GM21529 (cell line): Measurements from ENCODE around the gene RGS19.

Source experiments
- ATAC-seq: cut with Tn5 transposase; IDR thresholded peaks from one replicate; pipeline ENCODE4 v1.9.1; 2021; ENCODE audit not compliant: unreplicated experiment

Gene RGS19

DNA sequence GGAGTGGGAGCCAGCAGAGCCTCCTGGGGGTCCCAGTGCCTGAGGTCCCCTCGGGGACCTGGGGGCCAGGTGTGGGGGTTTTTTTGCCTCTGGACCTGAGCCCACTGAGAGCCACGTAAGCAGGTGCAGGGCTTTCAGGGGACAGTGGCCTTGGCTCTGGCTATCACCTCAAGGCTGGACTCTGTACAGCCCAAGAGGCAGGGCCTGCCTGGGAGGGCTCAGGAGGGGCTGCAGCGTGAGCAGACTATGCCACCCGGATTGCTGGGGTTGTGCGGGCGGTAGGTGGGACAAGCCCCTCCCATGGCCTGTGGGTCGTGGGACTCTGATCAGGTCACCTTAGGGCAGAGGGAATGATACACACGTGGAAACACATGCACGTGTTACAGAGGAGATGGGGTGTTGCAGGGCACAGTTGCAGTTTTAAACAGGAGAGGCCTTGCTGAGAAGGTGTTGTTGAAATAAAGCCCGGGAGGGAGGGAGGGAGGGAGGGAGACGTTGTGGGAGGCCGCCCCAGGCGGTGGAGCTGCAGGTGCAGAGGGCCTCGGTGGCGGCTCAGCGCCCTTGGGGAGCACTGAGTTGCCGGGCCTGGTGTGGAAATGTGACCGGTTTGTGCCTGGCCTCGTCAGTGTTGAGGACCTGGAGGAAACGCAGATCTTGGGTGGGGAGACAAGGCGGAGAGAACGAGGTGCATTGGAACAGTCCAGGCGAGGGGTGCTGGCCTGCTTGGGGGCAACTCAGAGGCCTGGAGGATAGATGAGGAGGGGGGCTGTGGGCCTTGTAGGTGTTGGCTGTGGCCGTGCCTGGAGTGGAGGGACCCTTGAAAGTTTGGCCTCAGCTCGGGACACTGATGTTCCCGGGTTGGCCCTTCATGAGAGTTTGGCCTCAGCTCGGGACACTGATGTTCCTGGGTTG is 14.0 kb downstream of the RGS19 start:
- no peak for ATAC-seq

DNA sequence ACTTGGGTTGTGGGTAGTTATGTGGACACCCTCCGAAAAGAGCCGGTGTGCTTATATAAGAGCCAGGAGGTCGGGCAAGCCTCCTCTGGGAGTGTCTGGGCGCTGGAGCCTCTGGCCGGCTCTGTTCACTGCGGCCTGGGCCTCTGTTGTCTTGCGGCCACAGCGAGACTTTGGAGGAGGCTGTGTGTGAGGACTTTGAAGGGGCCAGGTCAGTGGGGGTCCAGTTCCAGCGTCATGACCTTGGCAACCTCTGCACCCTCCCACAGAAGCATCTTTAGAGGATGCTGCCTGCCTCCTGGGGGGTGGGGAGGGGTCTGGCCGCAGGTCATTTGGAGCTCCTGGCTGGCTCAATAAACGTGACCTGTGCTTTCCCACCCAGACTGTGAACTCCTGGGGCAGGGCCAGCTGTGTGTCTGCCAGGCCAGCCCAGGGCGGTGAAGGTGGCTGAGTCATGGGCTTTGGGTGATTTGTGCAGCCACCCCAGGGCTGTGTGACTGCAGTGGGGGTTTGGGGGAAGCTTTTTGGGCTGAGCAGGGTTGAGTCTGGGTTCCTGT is 15.1 kb downstream of the RGS19 start:
- no peak for ATAC-seq

DNA sequence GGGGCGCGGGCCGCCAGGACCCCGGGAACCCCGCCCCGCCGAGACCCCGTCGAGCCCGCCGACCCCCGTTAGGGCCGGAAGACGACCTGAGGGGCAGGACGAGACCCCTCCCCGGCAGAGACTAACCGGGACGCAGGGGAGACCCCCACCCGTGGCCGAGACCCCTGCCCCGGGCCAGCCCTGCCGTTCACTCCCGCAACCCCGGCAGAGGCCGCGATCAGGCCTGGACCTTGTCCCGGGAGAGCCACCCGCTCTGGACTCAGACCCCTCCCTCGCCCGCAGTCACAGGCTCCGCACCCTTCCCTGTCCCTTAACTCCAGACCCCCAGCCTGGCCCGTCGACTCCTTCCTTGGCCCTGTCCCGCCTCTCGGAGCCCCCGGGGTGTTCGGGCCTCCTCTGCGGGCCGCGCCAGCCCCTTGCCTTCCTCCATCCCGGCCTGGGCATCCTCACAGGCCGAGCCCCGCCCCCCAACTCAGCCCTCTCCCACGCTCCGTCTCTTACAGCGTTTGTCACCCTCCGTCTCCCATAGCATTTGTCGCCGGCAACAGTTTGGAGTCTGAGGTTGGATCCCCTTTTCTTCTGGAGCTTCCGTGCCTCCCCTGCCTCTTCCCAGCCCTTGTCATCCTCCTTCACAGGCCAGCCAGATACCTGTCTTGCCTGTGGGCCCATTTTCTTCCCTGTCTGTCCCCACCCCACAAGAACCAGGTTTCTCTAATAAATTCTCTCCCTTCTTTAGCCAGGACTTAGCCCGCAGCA is 15.8 kb downstream of the RGS19 start:
- ATAC-seq, result no peak

GRCh38 chr20:64062596-64063388 is 16.5 kb downstream of the RGS19 start, which contains the start of gene TCEA2:
Gene TCEA2, plus strand, starts transcription at chr20:64063198. Its CDS starts 115 bp downstream, at chr20:64063313.
- ATAC-seq, result peak; percentile 79

DNA sequence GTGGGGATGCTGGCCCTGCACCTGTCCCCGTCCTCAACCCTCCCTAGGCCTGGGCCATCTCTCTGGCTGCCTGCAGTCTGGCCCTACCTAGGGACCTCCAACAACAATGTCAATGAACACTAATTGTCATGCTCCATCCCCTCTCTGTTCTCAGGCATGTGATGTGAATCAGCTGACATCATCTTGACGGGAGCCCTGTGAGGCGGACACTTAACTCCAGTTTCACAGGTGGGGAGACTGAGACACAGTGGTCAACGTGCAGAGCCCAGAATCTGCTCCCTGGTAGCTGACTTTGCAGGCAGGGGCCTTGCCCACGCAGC is 17.1 kb downstream of the RGS19 start:
- no peak for ATAC-seq

DNA sequence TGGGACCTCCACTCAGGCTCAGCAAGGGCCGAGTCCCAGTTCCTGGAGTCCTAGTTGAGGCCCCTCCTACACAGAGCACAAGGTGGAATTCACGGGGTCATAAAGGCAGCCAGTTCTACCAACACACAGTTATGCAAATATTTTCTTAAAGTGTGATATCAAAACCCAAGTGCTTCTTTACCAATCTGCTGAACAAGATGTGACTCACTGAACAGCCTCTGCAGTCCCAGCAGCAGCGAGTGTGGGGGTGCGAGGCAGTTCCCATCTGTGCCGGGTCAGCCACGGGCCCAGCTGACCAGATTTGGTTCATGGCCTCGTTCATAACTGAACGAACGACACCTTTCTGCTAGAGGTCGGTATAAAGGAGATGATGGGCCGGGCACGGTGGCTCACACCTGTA is 20.8 kb downstream of the RGS19 start:
- no peak for ATAC-seq

DNA sequence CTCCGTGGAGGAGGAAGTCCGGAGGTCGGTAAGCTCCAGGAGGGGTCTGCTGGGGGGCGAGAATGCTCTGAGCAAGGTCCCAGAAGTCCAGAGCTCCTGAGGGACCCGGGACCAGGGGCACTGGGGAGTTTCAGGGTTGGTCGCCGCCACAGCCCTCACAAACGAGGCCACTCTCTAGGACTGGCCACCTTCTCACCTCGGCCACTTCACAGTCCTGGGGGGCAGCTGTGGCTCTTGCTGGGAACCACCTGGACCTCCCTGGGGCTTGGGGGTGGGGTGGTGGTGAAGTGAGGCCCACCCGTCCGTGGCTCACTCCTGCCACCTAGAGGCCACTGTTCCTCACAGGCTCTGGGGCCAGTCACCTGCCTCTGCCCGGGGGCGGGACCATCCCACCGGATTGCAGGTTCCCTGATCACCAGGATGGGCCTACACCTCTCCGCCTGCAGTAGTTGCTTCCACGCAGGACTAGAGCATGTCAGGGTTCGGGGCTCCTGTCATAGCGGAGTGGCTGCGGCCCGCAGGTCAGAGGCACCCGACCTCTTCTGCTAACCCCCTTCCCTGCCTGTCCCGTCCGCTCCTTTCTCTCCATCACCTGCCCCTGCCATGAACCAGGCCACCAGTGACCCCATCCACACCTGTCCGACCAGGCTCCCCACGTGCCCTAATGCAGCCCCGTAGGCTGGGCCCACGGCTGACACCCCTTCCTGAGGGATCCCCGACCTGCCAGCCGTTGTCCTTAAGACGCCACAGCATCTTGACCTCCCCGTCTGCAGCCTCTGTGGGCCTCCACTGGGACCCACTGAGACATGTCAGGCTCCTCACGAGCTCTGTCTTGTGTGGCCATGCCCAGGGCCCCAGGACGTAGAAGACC is 21.5 kb downstream of the RGS19 start:
- ATAC-seq, result peak; percentile 46

DNA sequence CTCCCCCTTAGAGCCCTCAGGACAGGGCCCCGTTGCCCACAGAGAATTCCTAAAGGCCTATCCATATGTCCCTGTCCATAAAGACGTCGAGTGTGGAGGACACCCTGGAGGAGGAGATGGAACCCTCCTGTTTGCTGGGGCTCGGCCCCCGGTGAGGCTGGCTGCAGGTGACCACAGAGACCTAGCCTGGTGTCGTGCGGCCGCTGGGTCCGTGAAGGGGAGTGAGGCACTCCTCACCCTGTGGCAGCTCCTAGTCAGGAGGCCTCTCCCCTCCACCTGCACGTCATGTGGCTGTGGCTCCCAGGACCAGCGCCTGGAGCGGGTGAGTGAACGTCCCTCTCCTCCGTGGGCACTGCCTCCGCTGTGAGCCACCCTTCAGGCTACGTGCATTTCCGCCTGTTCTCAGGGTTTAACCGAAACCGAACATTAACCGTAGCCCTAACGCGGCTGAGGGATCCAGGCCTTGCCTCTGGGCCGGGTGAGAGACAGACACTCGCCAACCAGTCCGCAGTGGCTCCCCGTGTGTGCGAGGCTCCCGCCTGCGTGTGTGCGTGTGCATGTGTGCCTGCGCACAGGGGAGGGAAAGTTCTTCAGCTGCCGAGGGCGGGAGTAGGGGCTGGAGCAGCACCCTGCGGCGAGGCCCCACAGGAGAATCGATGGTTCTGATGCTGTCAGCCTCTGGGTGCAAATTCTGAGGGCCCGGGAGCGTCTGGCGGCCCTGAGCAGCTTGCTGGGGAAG is 22.3 kb downstream of the RGS19 start:
- ATAC-seq, result no peak

DNA sequence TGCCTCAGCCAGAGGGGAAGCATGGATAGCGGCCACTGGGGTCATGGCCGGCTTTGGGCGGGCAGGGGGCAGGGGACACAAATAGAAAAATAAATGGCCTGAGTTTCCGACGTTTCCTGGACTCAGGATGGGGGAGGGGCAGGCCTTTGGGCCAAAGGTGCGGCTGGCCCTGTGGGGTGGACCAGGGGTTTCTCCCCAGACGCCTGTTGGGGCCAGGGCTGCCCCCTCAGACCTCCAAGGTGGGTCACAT is 22.8 kb downstream of the RGS19 start:
- ATAC-seq, result no peak

DNA sequence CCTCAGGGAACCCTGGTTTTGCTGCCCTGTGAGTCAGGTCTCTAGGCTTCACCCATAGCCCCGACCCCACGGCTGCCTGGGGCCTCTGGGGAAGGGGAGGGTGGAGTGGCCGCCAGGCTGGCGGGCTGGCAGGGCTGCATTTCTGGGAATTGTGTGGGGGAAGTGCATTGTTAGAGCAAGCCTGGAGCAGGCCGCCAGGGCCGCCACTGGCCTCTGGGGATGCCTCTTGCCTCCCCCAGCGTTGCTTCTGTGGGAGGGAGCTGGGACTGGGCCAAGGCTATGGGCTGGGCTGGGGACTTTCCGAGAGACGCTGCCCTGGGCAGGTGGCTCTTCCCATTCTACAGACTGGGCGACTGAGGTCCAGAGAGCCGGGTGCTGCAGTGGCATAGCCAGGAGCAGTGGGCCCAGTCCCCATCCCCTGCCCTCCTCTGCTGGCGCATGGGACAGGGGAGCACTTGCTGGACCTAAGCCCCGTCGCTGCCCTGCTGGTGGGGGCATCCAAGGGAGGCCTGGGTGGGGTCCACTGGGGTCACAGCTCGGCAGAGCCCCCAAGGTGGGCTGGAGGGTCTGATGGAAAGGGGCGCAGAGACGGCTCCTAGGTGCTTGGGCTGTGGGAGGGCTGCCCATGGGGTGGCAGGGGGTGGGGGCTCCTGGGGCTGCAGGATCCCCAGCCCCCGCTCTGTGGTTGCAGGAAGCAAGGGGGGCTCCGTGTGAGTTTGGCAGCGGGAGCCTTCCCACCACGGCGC is 23.3 kb downstream of the RGS19 start:
- no peak for ATAC-seq

GRCh38 chr20:64055396-64055892 is 23.9 kb downstream of the RGS19 start:
- no peak for ATAC-seq

GRCh38 chr20:64053841-64054661 is 25.3 kb downstream of the RGS19 start:
- ATAC-seq, result no peak

- no peak for ATAC-seq
Measured at GRCh38 chr20:64052987-64053840, 26.1 kb downstream of the RGS19 start.

- no peak for ATAC-seq
Measured at GRCh38 chr20:64052326-64052722, 27.0 kb downstream of the RGS19 start.

- no peak for ATAC-seq
Measured at GRCh38 chr20:64051561-64052325, 27.6 kb downstream of the RGS19 start.

DNA sequence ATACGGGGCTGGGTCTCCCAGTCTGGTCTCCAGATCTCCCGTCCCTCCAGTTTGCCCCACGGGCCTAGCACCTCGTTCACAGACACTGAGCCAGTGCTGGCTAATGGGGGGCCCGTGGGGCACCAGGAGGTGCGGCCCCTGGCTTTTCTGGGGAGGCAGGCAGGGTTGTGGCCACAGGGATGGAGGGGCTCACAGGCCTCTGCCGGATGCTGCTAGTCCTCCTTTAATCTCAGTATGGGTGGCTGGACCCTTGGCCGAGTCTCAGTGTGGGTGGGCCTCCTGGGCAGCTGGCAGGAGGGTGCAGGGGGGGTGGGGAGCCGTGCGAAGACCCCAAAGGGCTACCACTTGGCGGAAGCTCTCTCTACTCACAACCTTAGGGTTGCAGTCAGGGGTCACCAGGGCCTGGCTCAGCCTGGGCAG is 28.3 kb downstream of the RGS19 start:
- no peak for ATAC-seq
